Panc1 (cell line): Measurements from ENCODE around the gene RFFL.

ENCODE experiments used
- POLR2AphosphoS5 ChIP-seq: IDR thresholded peaks from 2 replicates; pipeline ENCODE4 v1.6.1; 2012; ENCODE audit warnings: mild to moderate bottlenecking, low read depth, low read length, moderate library complexity
- TF ChIP-seq, protein P1 (sequence below): fragments of 450-650 bp; IDR thresholded peaks from 2 replicates; pipeline ENCODE4 v1.5.1; 2017; ENCODE audit warnings: mild to moderate bottlenecking

DNA sequence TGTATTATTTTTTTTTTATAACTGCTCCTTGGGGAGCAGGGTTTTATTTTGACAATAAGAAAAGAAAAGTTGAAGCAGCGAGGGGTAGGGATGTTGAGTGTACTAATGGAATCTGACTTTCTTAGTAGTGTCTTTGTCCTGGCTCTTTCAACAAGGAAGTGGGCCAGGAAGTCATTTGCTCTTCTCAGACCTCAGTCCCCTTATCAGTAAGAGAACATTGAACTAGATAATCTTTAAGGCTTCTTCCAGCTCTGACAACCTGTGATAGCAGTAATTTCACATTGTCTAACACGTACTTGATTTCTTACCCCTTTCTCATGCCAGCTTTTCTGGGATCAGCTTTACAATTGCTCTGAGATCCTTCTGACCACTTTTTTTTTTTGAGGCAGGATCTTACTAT, 74.9 kb downstream of the RFFL start:
- TF ChIP-seq, protein P1, sequence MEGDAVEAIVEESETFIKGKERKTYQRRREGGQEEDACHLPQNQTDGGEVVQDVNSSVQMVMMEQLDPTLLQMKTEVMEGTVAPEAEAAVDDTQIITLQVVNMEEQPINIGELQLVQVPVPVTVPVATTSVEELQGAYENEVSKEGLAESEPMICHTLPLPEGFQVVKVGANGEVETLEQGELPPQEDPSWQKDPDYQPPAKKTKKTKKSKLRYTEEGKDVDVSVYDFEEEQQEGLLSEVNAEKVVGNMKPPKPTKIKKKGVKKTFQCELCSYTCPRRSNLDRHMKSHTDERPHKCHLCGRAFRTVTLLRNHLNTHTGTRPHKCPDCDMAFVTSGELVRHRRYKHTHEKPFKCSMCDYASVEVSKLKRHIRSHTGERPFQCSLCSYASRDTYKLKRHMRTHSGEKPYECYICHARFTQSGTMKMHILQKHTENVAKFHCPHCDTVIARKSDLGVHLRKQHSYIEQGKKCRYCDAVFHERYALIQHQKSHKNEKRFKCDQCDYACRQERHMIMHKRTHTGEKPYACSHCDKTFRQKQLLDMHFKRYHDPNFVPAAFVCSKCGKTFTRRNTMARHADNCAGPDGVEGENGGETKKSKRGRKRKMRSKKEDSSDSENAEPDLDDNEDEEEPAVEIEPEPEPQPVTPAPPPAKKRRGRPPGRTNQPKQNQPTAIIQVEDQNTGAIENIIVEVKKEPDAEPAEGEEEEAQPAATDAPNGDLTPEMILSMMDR = no peak
- TF ChIP-seq POLR2AphosphoS5 = no peak
